ENCODE data around the gene GAD1.

- TF ChIP-seq ATF7 (IDR thresholded peaks at IDR 0.05; ENCODE audit: low read depth): no peak
- TF ChIP-seq CTCF (IDR thresholded peaks at IDR 0.05 in 2 of 3, conservative IDR thresholded peaks at IDR 0.05 in 1 of 3; ENCODE audit: control insufficient read depth in 2 of 3, extremely low read depth in 1 of 3, insufficient read depth in 1 of 3, low read depth in 3 of 3, low read length in 3 of 3): no peak
- TF ChIP-seq CHD2 (IDR thresholded peaks at IDR 0.05; ENCODE audit: borderline replicate concordance, low read depth, low read length): no peak
- TF ChIP-seq ELK1 (IDR thresholded peaks at IDR 0.05; ENCODE audit: low read depth, low read length): no peak
- no peak for TF ChIP-seq PML (IDR thresholded peaks at IDR 0.05; ENCODE audit: low read length)
- no peak for TF ChIP-seq BMI1 (IDR thresholded peaks at IDR 0.05; ENCODE audit: borderline replicate concordance)
Observed at GRCh38 chr2:170843656-170844055, 27.0 kb downstream of the GAD1 start.
